NCI-H2171 treated with DMSO at 0.1 percent for 48 hours (cell line): ENCODE data around the gene GGT6.

Experiments used
- DNase-seq: peaks from one replicate; lab custom pipeline; 2025; lab: John Stamatoyannopoulos, UW

GGT6 gene

GRCh38 chr17:4576161-4576558 lies 15.8 kb upstream of the GGT6 start:
- DNase-seq = no peak

GRCh38 chr17:4574448-4575045 lies 14.2 kb upstream of the GGT6 start:
- DNase-seq = no peak

- DNase-seq = no peak
Measured at GRCh38 chr17:4573669-4574068, 13.3 kb upstream of the GGT6 start.

- no peak for DNase-seq
Measured at GRCh38 chr17:4573115-4573514, 12.7 kb upstream of the GGT6 start.

- DNase-seq = no peak
Measured at GRCh38 chr17:4572131-4572530, 11.8 kb upstream of the GGT6 start.

- no peak for DNase-seq
Measured at GRCh38 chr17:4569591-4569990, 9.2 kb upstream of the GGT6 start.

- peak; percentile 73 for DNase-seq
Measured at GRCh38 chr17:4566785-4567184, 6.4 kb upstream of the GGT6 start.

- peak; percentile 91 for DNase-seq
Measured at GRCh38 chr17:4565209-4566141, 5.1 kb upstream of the GGT6 start.

- DNase-seq = peak; percentile 90
Measured at GRCh38 chr17:4562015-4562969, 1.9 kb upstream of the GGT6 start.

GRCh38 chr17:4560837-4561256 lies 470 bp upstream of the GGT6 start:
- peak; percentile 32 for DNase-seq

- DNase-seq = peak; percentile 23
Measured at GRCh38 chr17:4559966-4560365, 411 bp downstream of the GGT6 start.

GRCh38 chr17:4559139-4559791 lies 1.1 kb downstream of the GGT6 start:
- no peak for DNase-seq

GRCh38 chr17:4558347-4558971 lies 1.9 kb downstream of the GGT6 start:
- DNase-seq = no peak

- no peak for DNase-seq
Measured at GRCh38 chr17:4557626-4558346, 2.6 kb downstream of the GGT6 start.

GRCh38 chr17:4556996-4557395 lies 3.4 kb downstream of the GGT6 start:
- no peak for DNase-seq

- DNase-seq = no peak
Measured at GRCh38 chr17:4555873-4556759, 4.3 kb downstream of the GGT6 start.

- DNase-seq = peak; percentile 98
Measured at GRCh38 chr17:4554997-4555799, 5.2 kb downstream of the GGT6 start, which contains the start of gene MYBBP1A. TSS of gene MYBBP1A (minus strand) at chr17:4555384. CDS start at chr17:4555324, 60 bp downstream.

GRCh38 chr17:4554441-4554996 lies 5.9 kb downstream of the GGT6 start:
- DNase-seq = no peak
